Vagina (tissue), 2 donors: ENCODE measurements around the gene FRS3.

Experiments
- POLR2A ChIP-seq, 2 donors: fragments of 450-650 bp; IDR thresholded peaks; one replicate each; pipeline ENCODE4 v1.6.1; 2017; ENCODE audit warnings: antibody characterized with exemption in 2 of 2, mild to moderate bottlenecking in 2 of 2, moderate library complexity in 2 of 2
- POLR2AphosphoS5 ChIP-seq, 2 donors: sonication (generic); formaldehyde crosslinking; IDR thresholded peaks; one replicate each; pipeline ENCODE4 v1.9.0; 2017; ENCODE audit warnings: antibody characterized with exemption in 2 of 2, mild to moderate bottlenecking in 2 of 2, low read depth in 1 of 2; ENCODE audit not compliant: insufficient read depth in 1 of 2
- TF ChIP-seq, protein P1 (sequence below), 3 experiments: fragments of 450-650 bp in 2 of 3; fragments of 200-600 bp in 1 of 3; sonication (generic) in 1 of 3; IDR thresholded peaks; one replicate each; pipeline ENCODE4 v1.5.1; 2017 to 2019; ENCODE audit warnings: antibody characterized with exemption in 3 of 3, mild to moderate bottlenecking in 2 of 3, moderate library complexity in 2 of 3

DNA sequence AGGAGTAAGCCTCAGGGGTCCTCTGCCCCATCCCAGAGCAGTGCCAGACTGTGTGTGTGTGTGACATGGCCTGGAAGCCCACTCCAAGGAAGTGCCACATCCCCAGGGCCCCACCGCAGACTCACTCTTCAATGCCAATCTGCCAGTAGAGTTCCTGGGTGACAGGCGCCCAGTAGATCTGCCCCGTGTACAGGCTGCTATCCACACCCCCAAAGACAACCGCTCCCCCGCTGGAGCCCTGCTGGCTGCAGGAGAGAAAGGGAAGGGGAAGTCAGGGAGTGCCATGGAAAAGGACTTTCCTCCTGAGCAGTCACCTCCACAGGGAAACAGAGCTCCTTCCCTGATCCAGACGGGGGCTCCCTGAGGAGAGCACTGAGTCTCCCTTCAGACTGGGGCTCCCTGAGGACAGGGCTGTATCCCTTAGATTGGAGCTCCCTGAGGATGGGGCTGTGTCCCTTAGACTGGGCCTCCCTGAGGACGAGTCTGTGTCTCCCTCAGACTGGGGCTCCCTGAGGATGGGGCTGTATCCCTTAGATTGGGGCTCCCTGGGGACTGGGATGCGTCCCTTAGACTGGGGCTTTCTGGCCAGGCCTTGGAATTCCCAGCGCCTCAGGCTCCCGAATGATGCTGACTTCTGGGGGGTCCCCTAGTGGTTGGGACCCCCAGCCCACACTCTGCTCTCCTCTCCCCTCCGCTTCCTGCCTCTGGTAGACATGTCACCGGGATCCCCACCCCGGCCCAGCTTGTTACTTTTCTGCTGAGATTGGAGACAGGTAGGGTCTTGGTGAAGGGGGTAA is 39.1 kb downstream of the FRS3 start:
- TF ChIP-seq, protein P1, sequence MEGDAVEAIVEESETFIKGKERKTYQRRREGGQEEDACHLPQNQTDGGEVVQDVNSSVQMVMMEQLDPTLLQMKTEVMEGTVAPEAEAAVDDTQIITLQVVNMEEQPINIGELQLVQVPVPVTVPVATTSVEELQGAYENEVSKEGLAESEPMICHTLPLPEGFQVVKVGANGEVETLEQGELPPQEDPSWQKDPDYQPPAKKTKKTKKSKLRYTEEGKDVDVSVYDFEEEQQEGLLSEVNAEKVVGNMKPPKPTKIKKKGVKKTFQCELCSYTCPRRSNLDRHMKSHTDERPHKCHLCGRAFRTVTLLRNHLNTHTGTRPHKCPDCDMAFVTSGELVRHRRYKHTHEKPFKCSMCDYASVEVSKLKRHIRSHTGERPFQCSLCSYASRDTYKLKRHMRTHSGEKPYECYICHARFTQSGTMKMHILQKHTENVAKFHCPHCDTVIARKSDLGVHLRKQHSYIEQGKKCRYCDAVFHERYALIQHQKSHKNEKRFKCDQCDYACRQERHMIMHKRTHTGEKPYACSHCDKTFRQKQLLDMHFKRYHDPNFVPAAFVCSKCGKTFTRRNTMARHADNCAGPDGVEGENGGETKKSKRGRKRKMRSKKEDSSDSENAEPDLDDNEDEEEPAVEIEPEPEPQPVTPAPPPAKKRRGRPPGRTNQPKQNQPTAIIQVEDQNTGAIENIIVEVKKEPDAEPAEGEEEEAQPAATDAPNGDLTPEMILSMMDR (IDR thresholded peaks at IDR 0.05): no peak
- TF ChIP-seq POLR2A (IDR thresholded peaks at IDR 0.05): no peak
- no peak for TF ChIP-seq POLR2AphosphoS5 (IDR thresholded peaks at IDR 0.05; ENCODE audit: insufficient read depth in 1 of 2, low read depth in 1 of 2)
